SK-N-SH (cell line): ENCODE results near the gene LHX6. TPM values are rescaled to one million over a fixed set of nuclear protein-coding genes. Genes with fewer than 3 reads are reported as not detected.

Experiments
- CTCF ChIA-PET: fragments of 300-600, 350-600 bp; formaldehyde crosslinking; extraction: SDS; loops from one replicate; lab custom pipeline; 2021; lab: Yijun Ruan, JAX
- POLR2A ChIA-PET: fragments of 350-600 bp; sonication (Branson Sonifier 250); formaldehyde crosslinking; extraction: SDS; loops from one replicate; lab custom pipeline; 2020; ENCODE audit warnings: antibody characterized with exemption, inconsistent platforms; lab: Yijun Ruan, JAX
- DNase-seq: peaks from one replicate; pipeline ENCODE4 v3.0.0; 2012
- H2AFZ ChIP-seq: fragments of 200-600 bp; sonication (generic); 2 replicates; pipeline ENCODE4 v1.8.1; 2016; ENCODE audit warnings: antibody characterized with exemption, mild to moderate bottlenecking, low read depth
- H3F3A ChIP-seq: fragments of 200-600 bp; sonication (generic); replicated peaks from 2 replicates; pipeline ENCODE3; 2016; ENCODE audit warnings: antibody characterized with exemption, mild to moderate bottlenecking; ENCODE audit not compliant: insufficient read depth
- H3K27ac ChIP-seq, 2 experiments: fragments of 200-500 bp in 1 of 2; fragments of 200-600 bp in 1 of 2; sonication (Bioruptor generic) in 1 of 2; sonication (generic), shearing (Covaris generic) in 1 of 2; 2 replicates each; pipeline versions ENCODE4 v1.5.1 to v1.6.1; 2014 to 2016; ENCODE audit warnings: low read depth in 2 of 2, inconsistent platforms in 1 of 2, low read length in 1 of 2, mild to moderate bottlenecking in 1 of 2, mixed read lengths in 1 of 2
- H3K27me3 ChIP-seq: fragments of 200-600 bp; sonication (generic), shearing (Covaris generic); 2 replicates; pipeline ENCODE4 v1.6.1; 2016; ENCODE audit warnings: mixed run types; ENCODE audit not compliant: insufficient read depth
- H3K36me3 ChIP-seq, 2 experiments: fragments of 200-500 bp in 1 of 2; fragments of 200-600 bp in 1 of 2; sonication (Bioruptor generic) in 1 of 2; sonication (generic) in 1 of 2; replicated peaks in 1 of 2; 2 replicates each; pipeline versions ENCODE3 to v1.5.1; 2014 to 2016; ENCODE audit warnings: low read length in 1 of 2, mild to moderate bottlenecking in 1 of 2; ENCODE audit not compliant: insufficient read depth in 2 of 2, control insufficient read depth in 1 of 2
- H3K4me1 ChIP-seq, 2 experiments: fragments of 200-500 bp in 1 of 2; fragments of 200-600 bp in 1 of 2; sonication (Bioruptor generic) in 1 of 2; sonication (generic), shearing (Covaris generic) in 1 of 2; 2 replicates each; pipeline versions ENCODE4 v1.5.1 to v1.6.1; 2014 to 2016; ENCODE audit warnings: low read depth in 1 of 2, low read length in 1 of 2, mixed run types in 1 of 2; ENCODE audit not compliant: insufficient read depth in 2 of 2, control insufficient read depth in 1 of 2
- H3K4me2 ChIP-seq: fragments of 200-600 bp; sonication (generic), shearing (Covaris generic); 2 replicates; pipeline ENCODE4 v1.6.1; 2017; ENCODE audit warnings: mixed run types
- H3K4me3 ChIP-seq, 2 experiments: fragments of 200-500 bp in 1 of 2; fragments of 200-600 bp in 1 of 2; sonication (Bioruptor generic) in 1 of 2; sonication (generic), shearing (Covaris generic) in 1 of 2; 2 replicates each; pipeline versions ENCODE4 v1.5.1 to v1.8.1; 2014 to 2016; ENCODE audit warnings: low read depth in 2 of 2, inconsistent platforms in 1 of 2, low read length in 1 of 2, mild to moderate bottlenecking in 1 of 2, mixed read lengths in 1 of 2, moderate library complexity in 1 of 2
- H3K79me2 ChIP-seq: fragments of 200-600 bp; sonication (generic); 2 replicates; pipeline ENCODE4 v1.8.1; 2017; ENCODE audit warnings: mild to moderate bottlenecking; ENCODE audit not compliant: insufficient read depth
- H3K9ac ChIP-seq: fragments of 200-600 bp; sonication (generic); 2 replicates; pipeline ENCODE4 v1.6.1; 2017; ENCODE audit warnings: mixed run types
- H3K9me2 ChIP-seq: fragments of 200-600 bp; sonication (generic); 2 replicates; pipeline ENCODE4 v1.6.1; 2017; ENCODE audit warnings: mixed run types
- H3K9me3 ChIP-seq: fragments of 200-600 bp; sonication (generic); 2 replicates; pipeline ENCODE4 v1.6.1; 2017; ENCODE audit warnings: mixed run types, mild to moderate bottlenecking, moderate library complexity
- H4K20me1 ChIP-seq: fragments of 200-600 bp; sonication (generic); 2 replicates; pipeline ENCODE4 v1.6.1; 2017; ENCODE audit warnings: mild to moderate bottlenecking, mixed run types; ENCODE audit not compliant: insufficient read depth
- CTCF ChIP-seq: fragments of 200-600 bp; sonication (generic); IDR thresholded peaks from 2 replicates; pipeline ENCODE4 v1.6.1; 2017; ENCODE audit warnings: antibody characterized with exemption, mild to moderate bottlenecking, moderate library complexity
- EP300 ChIP-seq, 2 experiments: IDR thresholded peaks; 2 replicates each; pipeline versions ENCODE4 v1.4.0 to v1.6.1; 2012; ENCODE audit warnings: borderline replicate concordance in 1 of 2, low read depth in 1 of 2, low read length in 1 of 2
- EZH2phosphoT487 ChIP-seq: fragments of 200-600 bp; sonication (generic); IDR thresholded peaks from 2 replicates; pipeline ENCODE4 v1.6.1; 2017; ENCODE audit warnings: low read depth, mixed run types, mild to moderate bottlenecking, antibody characterized with exemption, moderate library complexity, borderline replicate concordance
- FOSL2 ChIP-seq: IDR thresholded peaks from 2 replicates; pipeline ENCODE4 v1.4.0; 2012; ENCODE audit warnings: low read depth, mild to moderate bottlenecking, moderate library complexity, borderline replicate concordance
- FOXM1 ChIP-seq: IDR thresholded peaks from 2 replicates; pipeline ENCODE4 v1.4.0; 2012; ENCODE audit warnings: low read depth, mild to moderate bottlenecking
- NRF1 ChIP-seq: IDR thresholded peaks from 2 replicates; pipeline ENCODE4 v1.6.1; 2012; ENCODE audit warnings: low read depth, mild to moderate bottlenecking, low read length
- RCOR1 ChIP-seq: fragments of 150-350 bp; IDR thresholded peaks from 2 replicates; pipeline ENCODE4 v1.6.1; 2017; ENCODE audit warnings: antibody characterized with exemption, low read length
- RXRA ChIP-seq: IDR thresholded peaks from 2 replicates; pipeline ENCODE4 v1.4.0; 2012; ENCODE audit warnings: low read depth, mild to moderate bottlenecking, borderline replicate concordance
- SMC3 ChIP-seq: IDR thresholded peaks from 2 replicates; pipeline ENCODE4 v1.6.1; 2012; ENCODE audit warnings: low read depth, low read length, improper control_type of control experiment
- TAF1 ChIP-seq: IDR thresholded peaks from 2 replicates; pipeline ENCODE4 v1.6.1; 2012; ENCODE audit warnings: low read depth, mild to moderate bottlenecking, low read length, moderate library complexity, borderline replicate concordance
- TCF12 ChIP-seq: IDR thresholded peaks from 2 replicates; pipeline ENCODE4 v1.4.0; 2012
- WGBS: methylation state at CpG from one replicate; pipeline ENCODE4 v1.1.6; 2017; ENCODE audit warnings: low lambda C conversion rate; 5-methylcytosine and 5-hydroxymethylcytosine counted together
- polyA plus RNA-seq, 3 experiments: library from polyadenylated mRNA; depleted of rRNA; stranded (reverse); fragments of >200 nt; gene quantifications; 2 replicates each; pipeline ENCODE4 v1.2.3, GENCODE V29; 2012
- TF ChIP-seq, protein P1 (sequence below): fragments of 150-350 bp; IDR thresholded peaks from 2 replicates; pipeline ENCODE4 v1.6.1; 2016; ENCODE audit warnings: mild to moderate bottlenecking, low read depth, low read length

LHX6 gene
- polyA plus RNA-seq, 1 of the 3 experiments (the other 2 are of a cell fraction), result 0.02 TPM

DNA sequence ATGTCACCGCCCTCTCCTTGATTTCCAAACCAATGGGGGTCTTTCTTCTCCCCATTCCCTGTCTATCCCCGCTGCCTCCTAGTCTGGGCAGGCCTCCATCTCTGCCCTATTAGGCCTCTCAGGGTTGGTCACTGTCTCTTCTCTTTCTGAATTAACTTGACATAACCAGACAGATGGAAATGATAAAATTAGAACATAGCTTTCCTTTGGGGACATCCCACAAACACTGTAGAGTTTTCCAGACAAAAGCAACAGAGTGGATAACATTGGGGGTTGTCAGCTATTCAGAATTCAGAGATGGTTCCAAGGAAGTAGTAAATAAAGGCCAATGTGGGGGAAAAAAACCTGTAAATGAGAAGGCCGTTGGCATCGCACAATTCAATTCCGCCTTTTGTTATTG is 24.7 kb downstream of the LHX6 start:
- no peaks in the 10 kb centered on the region for H3K79me2 ChIP-seq
- WGBS, result 67% methylated on average over 5 of the region's 5 CpGs
- H3F3A ChIP-seq, result no peaks in the 10 kb centered on the region
- peak; percentile 64 for DNase-seq
- H3K9me2 ChIP-seq, result no peaks in the 10 kb centered on the region
- no peak overlapping the region for H3K4me2 ChIP-seq
- no peak overlapping the region for H2AFZ ChIP-seq
- peaks cover 0 to 10% of the 10 kb centered on the region in 2 experiments; a peak in 1 of 4 replicates for H3K4me1 ChIP-seq
- ChIA-PET CTCF (interaction anchor here (1.5 kb wide), 1 partner anchor 105 kb away, joined by 4 read pairs; no protein-coding TSS in a partner anchor), POLR2A (interaction anchor here (1.4 kb wide), 1 partner anchor 61 kb away, joined by 4 read pairs; the partner anchor contains the start of genes MRRF and RBM18)
- no peaks in the 10 kb centered on the region for H4K20me1 ChIP-seq
- no peak overlapping the region for H3K27ac ChIP-seq
- H3K9me3 ChIP-seq, result no peaks in the 10 kb centered on the region
- no peak overlapping the region for H3K4me3 ChIP-seq
- H3K9ac ChIP-seq, result no peak overlapping the region
- peak; percentile 20; the same call in 1 of the 2 replicates for TF ChIP-seq TCF12
- TF ChIP-seq NRF1, result no peak
- H3K36me3 ChIP-seq, result no peaks in the 10 kb centered on the region
- H3K27me3 ChIP-seq, result peaks cover 15% of the 10 kb centered on the region; the same call in 1 of the 2 replicates

DNA sequence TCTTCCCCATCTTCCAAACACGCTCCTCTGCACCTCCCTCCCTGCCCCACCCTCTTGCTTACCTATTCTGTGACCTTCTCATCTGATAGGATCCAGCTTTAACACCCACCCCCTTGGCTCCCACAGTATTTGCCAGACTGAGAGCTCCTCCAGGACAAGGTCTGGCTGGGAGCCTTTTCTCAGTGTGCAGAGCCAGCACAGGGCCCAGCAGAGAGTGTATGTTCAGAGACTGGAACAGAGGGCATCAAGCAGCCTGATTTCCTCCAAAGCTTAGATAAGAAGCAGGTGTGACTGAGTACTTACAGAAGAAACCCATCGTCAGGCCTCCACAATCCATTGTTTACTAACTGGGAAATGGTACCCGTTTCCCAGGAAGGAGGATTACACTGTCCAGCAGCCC is 26.6 kb downstream of the LHX6 start:
- Histone ChIP-seq H3K4me1 (peaks cover 0 to 10% of the 10 kb centered on the region in 2 experiments; a peak in 1 of 4 replicates), H3K4me2 (no peak overlapping the region), H3K9me3 (no peaks in the 10 kb centered on the region), H3K27ac (no peak overlapping the region), H3K4me3 (no peak overlapping the region), H2AFZ (no peak overlapping the region), H3K27me3 (peaks cover 4% of the 10 kb centered on the region; the same call in 1 of the 2 replicates), H3K36me3 (no peaks in the 10 kb centered on the region), H3K9me2 (no peaks in the 10 kb centered on the region), H3F3A (no peaks in the 10 kb centered on the region), H3K79me2 (no peaks in the 10 kb centered on the region), H4K20me1 (no peaks in the 10 kb centered on the region), H3K9ac (no peak overlapping the region)
- POLR2A ChIA-PET, result no interaction called here
- 86% methylated on average over 3 of the region's 3 CpGs for WGBS
- TF ChIP-seq EP300 (IDR thresholded peaks at IDR 0.05; ENCODE audit: borderline replicate concordance in 1 of 2, low read depth in 1 of 2, low read length in 1 of 2) (no peak), TAF1 (no peak), RCOR1 (no peak)
- CTCF ChIA-PET, result interaction anchor here (0.8 kb wide), 1 partner anchor 103 kb away, joined by 3 read pairs; no protein-coding TSS in a partner anchor
- DNase-seq, result no peak

- POLR2A ChIA-PET, result no interaction called here
- Histone ChIP-seq H3K79me2 (no peaks in the 10 kb centered on the region), H2AFZ (no peak overlapping the region), H3K9me2 (no peaks in the 10 kb centered on the region), H3K9ac (no peak overlapping the region), H3K4me3 (no peak overlapping the region), H4K20me1 (no peaks in the 10 kb centered on the region), H3K27ac (no peak overlapping the region), H3K9me3 (no peaks in the 10 kb centered on the region), H3K4me2 (no peak overlapping the region), H3K4me1 (peaks cover 0 to 10% of the 10 kb centered on the region in 2 experiments; a peak in 1 of 4 replicates), H3K27me3 (no peaks in the 10 kb centered on the region; the same call in 1 of the 2 replicates), H3F3A (no peaks in the 10 kb centered on the region), H3K36me3 (no peaks in the 10 kb centered on the region)
- WGBS, result no CpG with 5 or more reads among the region's 1 CpG
- CTCF ChIA-PET, result interaction anchor here (0.8 to 1.2 kb wide), 2 partner anchors 102 to 149 kb away, joined by 3 to 5 read pairs; no protein-coding TSS in a partner anchor
- no peak for DNase-seq
- TF ChIP-seq, protein P1, sequence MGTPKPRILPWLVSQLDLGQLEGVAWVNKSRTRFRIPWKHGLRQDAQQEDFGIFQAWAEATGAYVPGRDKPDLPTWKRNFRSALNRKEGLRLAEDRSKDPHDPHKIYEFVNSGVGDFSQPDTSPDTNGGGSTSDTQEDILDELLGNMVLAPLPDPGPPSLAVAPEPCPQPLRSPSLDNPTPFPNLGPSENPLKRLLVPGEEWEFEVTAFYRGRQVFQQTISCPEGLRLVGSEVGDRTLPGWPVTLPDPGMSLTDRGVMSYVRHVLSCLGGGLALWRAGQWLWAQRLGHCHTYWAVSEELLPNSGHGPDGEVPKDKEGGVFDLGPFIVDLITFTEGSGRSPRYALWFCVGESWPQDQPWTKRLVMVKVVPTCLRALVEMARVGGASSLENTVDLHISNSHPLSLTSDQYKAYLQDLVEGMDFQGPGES, result no peak
- TF ChIP-seq FOXM1 (no peak), FOSL2 (peak; percentile 18; the same call in 1 of the 2 replicates), CTCF (no peak), SMC3 (no peak), RXRA (no peak), EZH2phosphoT487 (no peak), TAF1 (no peak)
Observed at GRCh38 chr9:122201641-122202040, 27.1 kb downstream of the LHX6 start.
